ENCODE results near the gene CBS.
"Not testable (repeated sequence)": the region's sequence is repeated elsewhere in the genome, so short reads cannot be mapped to it uniquely, and the experiment has no call there.

The CBS gene

DNA sequence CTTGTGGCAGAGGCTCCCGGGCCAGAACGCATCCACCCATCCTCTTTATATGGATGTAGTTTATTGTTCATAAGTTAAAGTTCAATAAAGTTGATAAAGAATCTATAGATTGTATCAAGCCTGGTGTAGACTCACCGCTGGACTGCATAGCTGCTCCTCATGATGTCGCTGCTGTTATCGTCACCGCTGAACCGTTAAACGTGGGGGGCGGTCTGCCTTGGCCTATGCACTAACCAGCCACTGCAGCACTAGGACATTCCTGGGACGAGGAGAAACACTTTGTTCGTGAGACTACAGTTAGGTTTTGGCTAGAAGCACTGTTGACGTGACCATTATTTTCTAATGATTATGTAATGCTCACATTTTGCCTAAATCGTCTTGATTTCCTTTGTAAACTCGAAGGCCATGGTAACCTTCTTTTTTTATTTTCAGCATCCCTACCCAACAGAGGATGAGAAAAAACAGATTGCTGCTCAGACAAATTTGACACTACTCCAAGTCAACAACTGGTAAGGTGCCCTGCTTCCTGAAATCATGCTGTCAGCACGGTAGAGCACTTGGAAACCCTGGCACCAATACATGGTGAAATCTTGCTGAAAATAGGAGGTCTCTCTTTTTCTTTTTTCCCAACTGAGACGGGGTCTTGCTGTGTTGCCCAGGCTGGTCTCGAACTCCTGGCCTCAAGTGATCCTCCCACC lies 51.0 kb downstream of the CBS start:
- no peak for DNase-seq (ENCODE audit: low read depth)

DNA sequence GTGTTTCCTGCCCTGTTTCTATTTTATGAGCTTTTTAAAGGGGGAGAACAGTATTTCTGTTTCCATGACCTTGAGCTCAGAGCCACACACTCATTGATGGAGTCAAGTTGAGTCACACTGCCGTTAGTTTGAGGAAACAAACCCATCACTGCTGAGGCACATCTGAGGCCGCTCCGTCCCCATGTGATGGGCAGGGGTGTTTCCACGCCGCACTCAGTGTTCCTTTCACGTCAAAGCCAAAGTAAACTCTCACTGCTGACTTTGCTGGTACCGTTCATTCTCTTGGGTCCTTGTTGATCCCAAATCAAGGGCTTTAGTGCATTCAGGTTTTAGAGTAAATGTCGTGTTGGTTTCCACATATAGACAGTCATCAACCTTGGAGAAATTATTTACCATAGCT lies 52.5 kb downstream of the CBS start:
- no peak for DNase-seq (ENCODE audit: low read depth)

DNA sequence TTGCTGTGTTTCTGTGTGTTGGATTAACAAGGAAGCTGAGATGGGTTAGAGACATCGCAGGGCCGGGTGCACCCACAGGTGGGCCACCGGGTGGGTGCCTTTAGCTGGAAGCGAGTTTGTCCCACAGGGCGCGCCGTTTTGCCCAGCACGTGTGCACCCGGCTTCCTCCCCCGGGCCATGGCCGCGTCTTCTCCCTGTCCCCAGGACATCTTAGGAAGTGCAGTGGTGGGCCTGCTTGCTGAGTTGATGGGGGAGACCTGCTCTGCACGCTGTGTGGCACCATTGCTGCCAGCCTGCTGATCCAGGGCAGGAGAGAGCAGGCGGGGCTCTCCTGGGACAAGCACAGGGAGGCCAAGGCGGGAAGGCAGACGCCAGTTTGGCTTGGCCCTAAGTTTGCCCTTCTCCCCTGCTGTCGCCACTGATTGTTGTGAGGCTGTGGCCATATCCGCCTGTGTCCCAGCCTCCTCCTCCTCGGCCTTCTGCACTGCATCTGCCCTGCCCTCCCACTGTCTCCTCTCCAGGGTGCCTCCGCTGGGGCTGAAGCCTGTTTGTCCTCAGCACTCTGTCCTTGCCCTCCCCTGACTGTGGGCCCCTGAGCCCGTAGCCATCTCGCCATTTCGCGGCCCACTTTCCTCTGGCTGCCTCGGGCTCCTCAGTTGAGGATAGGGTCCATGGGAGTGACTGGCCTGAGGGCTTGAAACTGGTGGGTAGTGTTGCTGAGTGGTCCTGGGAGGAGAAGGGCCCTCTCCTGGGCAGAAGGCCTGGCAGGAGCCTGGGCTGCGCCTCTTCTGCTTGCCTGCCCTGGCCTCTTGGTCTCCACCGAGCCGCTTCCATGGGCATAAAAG lies 53.7 kb downstream of the CBS start:
- DNase-seq (ENCODE audit: low read depth) = no peak

DNA sequence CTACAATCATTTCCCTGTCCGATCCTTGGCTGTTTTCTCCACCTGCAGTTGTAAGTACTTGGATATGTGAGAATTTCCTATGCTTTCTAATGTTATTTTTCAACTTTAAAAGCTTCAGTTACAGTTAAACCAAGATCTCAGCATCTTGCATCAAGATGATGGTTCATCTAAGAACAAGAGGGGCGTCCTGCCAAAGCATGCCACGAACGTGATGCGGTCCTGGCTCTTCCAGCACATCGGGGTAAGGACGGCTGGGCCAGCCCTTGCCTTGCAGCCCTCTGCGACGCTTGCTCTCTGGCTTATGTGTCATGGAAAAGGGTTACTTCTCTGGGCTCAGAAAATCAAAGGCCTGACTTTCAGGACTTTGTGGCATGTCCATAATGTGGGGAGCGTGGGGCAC lies 54.4 kb downstream of the CBS start:
- DNase-seq (ENCODE audit: low read depth) = no peak

DNA sequence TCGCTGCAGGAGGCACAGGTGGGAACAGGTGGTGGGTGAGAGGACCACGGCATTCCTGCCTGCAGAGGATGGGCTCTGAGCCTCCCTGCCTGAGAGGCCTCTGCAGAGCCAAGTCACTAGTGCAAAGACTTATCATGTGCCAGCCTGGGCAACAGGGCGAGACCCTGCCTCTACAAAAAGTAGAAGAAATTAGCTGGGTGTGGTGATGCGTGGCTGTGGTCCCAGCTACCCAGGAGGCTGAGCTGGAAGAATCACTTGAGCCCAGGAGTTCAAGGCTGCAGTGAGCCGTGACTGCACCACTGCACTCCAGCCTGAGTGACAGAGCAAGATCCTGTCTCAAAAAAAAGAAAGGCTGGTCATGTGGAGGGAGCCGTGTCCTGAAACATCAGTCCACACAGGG lies 54.9 kb downstream of the CBS start:
- no peak for DNase-seq (ENCODE audit: low read depth)

DNA sequence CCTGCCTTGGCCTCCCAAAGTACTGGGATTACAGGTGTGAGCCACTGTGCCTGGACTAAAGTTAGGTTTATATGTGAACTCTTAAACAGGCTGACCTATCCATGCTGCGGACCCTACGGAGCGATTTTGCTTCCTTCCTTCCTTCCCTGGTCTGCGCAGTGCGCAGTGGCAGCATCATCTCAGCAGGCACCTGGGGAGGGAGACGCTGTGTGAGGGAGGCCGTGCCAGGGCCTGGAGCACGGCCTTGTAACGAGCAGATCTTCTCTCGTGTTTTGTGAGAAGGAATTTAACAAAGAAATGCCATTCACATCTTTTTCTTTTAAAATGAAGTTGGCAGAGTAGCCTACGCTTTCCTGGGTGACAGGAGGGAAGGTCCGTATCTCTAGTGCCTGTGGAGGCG lies 55.5 kb downstream of the CBS start:
- DNase-seq (ENCODE audit: low read depth) = no peak

DNA sequence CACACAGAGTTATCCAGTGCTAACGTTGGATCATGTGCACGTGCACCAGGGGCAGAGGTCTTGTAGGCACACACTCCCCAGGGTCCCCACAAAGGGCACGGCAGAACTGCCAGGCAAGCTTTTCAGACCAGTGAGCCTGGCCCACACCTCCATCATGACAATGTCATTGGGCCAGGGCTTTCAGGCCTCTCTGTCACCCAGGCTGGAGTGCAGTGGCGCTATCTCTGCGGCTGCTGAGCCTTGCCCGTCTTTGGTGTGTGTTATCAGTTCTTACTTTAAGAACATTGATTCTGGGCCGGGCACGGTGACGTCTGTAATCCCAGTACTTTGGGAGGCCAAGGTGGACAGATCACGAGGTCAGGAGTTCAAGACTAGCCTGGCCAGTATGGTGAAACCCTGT lies 57.1 kb downstream of the CBS start:
- DNase-seq (ENCODE audit: low read depth) = no peak

DNA sequence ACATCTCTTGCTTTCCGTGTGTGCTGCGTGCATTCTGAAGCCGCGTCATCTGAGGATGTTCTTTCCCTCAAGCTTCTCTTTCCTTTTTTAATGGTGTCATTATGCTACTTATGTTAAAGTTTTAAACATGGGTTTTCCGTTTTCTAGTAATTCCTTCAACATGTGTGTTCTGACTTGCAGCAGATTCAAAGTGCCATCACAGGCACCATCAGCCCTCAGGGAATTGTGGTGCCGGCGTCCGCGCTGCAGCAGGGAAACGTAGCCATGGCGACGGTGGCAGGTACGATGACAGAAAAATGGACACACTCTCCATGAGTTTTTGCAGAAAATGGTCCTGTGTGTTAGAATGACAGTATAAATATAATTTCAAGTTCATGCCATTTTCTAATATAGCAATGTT lies 58.9 kb downstream of the CBS start:
- no peak for DNase-seq (ENCODE audit: low read depth)

DNA sequence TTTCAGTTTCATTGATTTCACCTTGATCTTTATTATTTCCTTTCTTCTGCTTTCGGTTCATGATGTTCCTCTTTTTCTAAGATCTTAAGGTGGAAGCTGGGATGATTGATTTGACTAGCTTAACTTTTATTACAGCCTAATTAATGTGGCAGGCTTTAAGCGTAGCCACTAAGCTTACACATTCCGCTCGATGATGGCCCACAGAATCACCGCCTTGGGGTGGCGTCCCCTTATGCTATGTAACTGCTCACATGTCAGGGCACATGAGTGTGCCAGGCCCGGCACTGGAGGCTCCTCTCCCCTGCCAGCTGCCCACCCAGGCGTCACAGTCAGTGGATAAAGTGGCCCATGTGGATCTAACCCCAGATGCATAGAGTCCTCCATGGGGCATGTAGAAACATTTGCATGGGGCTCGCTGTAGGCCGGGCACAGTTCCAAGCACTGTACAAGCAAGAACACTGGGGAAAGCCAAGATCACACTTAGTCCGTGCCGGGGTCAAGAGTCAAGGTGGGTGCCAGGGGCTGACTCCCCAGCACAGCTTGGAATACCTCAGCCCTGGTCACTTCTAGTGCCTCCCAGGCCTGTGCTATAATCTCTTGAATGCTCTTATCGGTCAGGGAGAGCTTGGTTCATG lies 59.6 kb downstream of the CBS start:
- DNase-seq (ENCODE audit: low read depth) = no peak

DNA sequence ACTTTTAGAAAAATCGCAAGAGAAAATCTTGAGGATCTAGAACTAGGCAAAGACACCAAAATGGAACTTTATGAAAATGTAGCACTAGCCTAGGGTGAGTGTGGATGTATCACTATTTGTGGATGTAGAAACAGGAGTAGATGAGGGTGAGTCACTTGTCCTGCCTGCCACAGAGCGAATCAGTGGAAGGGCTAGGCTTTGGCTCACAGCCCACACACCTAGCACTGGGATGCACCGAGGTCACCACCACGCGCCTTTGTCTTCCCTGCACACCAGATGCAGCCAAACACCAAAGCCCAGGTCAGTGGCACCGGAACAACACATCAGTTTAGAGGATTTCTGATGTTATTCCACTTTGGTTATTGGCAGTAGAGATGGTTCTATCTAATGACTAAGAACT lies 63.0 kb downstream of the CBS start:
- peak; percentile 34 for DNase-seq (ENCODE audit: low read depth)

DNA sequence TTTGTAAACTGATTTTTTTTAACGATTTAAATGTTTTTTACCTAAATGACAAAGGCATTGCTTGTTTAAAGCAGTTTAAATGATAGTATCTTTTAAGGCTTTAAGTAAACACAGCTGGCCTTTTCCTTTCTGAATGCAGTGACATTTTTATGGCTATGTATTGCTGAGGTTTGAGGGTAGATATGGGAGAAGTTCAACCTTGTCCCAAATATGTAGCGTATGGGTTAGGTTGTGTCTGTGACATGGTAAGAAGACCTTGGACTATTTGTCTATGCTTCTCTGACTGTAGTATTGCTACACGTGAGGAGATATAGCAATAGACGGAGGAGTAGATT lies 68.8 kb downstream of the CBS start:
- DNase-seq (ENCODE audit: low read depth) = no peak

DNA sequence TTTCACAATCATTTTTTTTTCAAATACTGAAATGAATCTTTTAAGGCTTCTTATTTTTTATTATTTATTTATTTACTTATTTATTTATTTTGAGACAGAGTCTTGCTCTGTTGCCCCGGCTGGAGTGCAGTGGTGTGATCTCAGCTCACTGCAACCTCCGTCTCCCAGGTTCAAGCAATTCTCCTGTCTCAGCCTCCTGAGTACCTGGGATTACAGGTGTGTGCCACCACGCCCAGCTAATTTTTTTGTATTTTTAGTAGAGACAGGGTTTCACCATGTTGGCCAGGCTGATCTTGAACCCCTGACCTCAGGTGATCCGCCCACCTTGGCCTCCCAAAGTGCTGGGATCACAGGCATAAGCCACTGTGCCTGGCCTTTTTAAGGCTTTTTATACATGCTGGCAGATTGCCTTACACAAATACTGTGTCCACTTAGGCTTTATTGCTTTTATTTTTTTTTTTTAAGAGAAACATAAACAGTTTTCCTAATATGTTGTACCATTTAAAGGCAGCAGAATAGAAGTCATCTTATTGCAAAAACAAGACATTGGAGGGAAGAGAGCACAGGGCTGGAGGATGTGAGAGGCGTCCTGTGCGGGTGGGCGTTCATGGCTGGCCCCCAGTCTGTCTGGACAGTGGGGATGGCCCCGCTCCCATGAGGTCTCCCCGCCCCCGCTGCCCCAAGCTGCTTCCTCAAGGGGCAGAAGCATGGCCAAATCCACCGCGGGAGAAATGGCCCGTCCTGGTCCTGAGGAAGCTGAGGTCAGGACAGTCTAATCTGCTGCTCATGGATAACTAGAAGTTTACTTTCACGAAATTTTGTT lies 69.4 kb downstream of the CBS start:
- not testable (repeated sequence) for DNase-seq (ENCODE audit: low read depth)

DNA sequence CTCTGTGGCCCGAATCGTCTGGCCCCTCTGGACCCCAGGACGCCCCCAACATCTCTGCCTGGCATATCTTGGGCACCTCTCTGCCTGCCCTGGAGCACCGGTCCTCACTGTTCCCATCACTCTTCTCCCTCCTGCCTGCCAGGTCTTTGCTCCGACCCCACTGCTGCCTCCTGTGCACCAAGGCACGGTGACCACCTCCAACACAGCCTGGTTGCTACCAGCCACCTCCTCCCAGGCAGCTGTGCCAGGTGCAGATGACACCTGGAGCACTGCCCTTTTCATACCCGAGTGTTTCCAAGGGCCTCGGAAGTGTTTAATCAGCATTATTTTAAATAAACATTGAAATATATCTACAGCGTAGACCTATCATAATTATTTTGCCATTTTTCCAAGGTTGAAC lies 70.0 kb downstream of the CBS start:
- DNase-seq (ENCODE audit: low read depth) = no peak

DNA sequence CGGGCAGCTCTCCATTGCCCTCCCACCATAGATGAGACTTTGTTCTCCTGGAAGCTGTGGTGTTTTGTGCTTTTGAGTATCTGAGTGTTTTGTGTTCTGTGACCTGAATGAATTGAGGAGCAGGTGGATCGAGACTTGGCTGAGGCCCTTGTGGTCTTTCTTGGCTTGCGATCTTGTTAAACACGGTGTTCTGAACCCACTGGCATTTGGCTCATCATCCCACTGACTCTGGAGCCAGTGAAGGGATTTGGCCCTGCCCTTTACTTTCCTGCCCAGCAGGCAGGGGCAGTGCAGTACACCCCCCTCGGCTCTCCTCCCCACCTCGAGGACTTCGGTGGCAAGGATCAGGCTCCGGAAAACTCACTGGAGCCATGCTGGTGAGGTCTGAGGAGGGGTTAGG lies 70.7 kb downstream of the CBS start:
- DNase-seq (ENCODE audit: low read depth) = no peak

Measured in ELR (cell line).